ENCODE measurements around the gene ILK. TPM values are rescaled to one million over a fixed set of nuclear protein-coding genes. Genes with fewer than 3 reads are reported as not detected.

Gene ILK
- total RNA-seq, 2 experiments from 2014 or later: 64.8 to 80.3 TPM

GRCh38 chr11:6614446-6614845 is 10.9 kb downstream of the ILK start:
- Histone ChIP-seq H3K9me2 (ENCODE audit: insufficient read depth, low read length) (no peaks in the 10 kb centered on the region), H4K20me1 (ENCODE audit: insufficient read depth, low read length) (peaks cover 9% of the 10 kb centered on the region; the same call in 1 of the 2 replicates), H3K4me1 (ENCODE audit: insufficient read depth, low read length, poor library complexity, severe bottlenecking) (peaks cover 36% of the 10 kb centered on the region), H3K4me3 (ENCODE audit: low read depth, low read length, poor library complexity, severe bottlenecking) (no peak overlapping the region), H3K36me3 (ENCODE audit: insufficient read depth, low read length) (peaks cover 26% of the 10 kb centered on the region), H3K79me2 (ENCODE audit: insufficient read depth, low read depth, low read length) (peaks cover 12% of the 10 kb centered on the region; the same call in 1 of the 2 replicates), H2AFZ (ENCODE audit: low read length) (no peak overlapping the region), H3K9me3 (ENCODE audit: low read length) (no peaks in the 10 kb centered on the region), H3K27ac (ENCODE audit: low read depth, low read length, poor library complexity, severe bottlenecking) (no peak overlapping the region), H3K4me2 (ENCODE audit: low read length) (no peak overlapping the region)
- intact Hi-C loops (cut with micrococcal nuclease; ENCODE audit: unreplicated experiment): no loop called here
- DNase-seq (ENCODE audit: low spot score): no peak
- no TSS peak for BruUV-seq (replicated peaks)
- no peak for TF ChIP-seq EZH2phosphoT487 (IDR thresholded peaks at IDR 0.05; ENCODE audit: borderline replicate concordance, low read depth, low read length)
- TF ChIP-seq, protein P1, sequence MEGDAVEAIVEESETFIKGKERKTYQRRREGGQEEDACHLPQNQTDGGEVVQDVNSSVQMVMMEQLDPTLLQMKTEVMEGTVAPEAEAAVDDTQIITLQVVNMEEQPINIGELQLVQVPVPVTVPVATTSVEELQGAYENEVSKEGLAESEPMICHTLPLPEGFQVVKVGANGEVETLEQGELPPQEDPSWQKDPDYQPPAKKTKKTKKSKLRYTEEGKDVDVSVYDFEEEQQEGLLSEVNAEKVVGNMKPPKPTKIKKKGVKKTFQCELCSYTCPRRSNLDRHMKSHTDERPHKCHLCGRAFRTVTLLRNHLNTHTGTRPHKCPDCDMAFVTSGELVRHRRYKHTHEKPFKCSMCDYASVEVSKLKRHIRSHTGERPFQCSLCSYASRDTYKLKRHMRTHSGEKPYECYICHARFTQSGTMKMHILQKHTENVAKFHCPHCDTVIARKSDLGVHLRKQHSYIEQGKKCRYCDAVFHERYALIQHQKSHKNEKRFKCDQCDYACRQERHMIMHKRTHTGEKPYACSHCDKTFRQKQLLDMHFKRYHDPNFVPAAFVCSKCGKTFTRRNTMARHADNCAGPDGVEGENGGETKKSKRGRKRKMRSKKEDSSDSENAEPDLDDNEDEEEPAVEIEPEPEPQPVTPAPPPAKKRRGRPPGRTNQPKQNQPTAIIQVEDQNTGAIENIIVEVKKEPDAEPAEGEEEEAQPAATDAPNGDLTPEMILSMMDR (conservative IDR thresholded peaks at IDR 0.05; ENCODE audit: low read length): no peak
- ChIA-PET POLR2A (no interaction called here), CTCF (ENCODE audit: unreplicated experiment) (interaction anchor here (0.6 kb wide), 1 partner anchor 1391 kb away, joined by 3 read pairs; no protein-coding TSS in a partner anchor)

GRCh38 chr11:6615046-6615445 is 11.5 kb downstream of the ILK start:
- CTCF ChIA-PET (ENCODE audit: unreplicated experiment): interaction anchor here (0.7 kb wide), 1 partner anchor 134 kb away, joined by 3 read pairs; the partner anchor contains the start of gene TIMM10B
- Histone ChIP-seq H3K9me3 (ENCODE audit: low read length) (no peaks in the 10 kb centered on the region), H3K9me2 (ENCODE audit: insufficient read depth, low read length) (no peaks in the 10 kb centered on the region), H3K79me2 (ENCODE audit: insufficient read depth, low read depth, low read length) (peaks cover 12% of the 10 kb centered on the region; the same call in 1 of the 2 replicates), H4K20me1 (ENCODE audit: insufficient read depth, low read length) (peaks cover 9% of the 10 kb centered on the region; the same call in 1 of the 2 replicates), H3K4me2 (ENCODE audit: low read length) (no peak overlapping the region), H3K27ac (ENCODE audit: low read depth, low read length, poor library complexity, severe bottlenecking) (no peak overlapping the region), H3K4me1 (ENCODE audit: insufficient read depth, low read length, poor library complexity, severe bottlenecking) (peaks cover 42% of the 10 kb centered on the region), H3K36me3 (ENCODE audit: insufficient read depth, low read length) (peaks cover 20% of the 10 kb centered on the region), H3K4me3 (ENCODE audit: low read depth, low read length, poor library complexity, severe bottlenecking) (no peak overlapping the region), H2AFZ (ENCODE audit: low read length) (no peak overlapping the region)
- TF ChIP-seq EZH2phosphoT487 (IDR thresholded peaks at IDR 0.05; ENCODE audit: borderline replicate concordance, low read depth, low read length): no peak
- TF ChIP-seq, protein P1 (conservative IDR thresholded peaks at IDR 0.05; ENCODE audit: low read length): no peak
- POLR2A ChIA-PET: no interaction called here
- BruUV-seq (replicated peaks): no TSS peak
- intact Hi-C loops (cut with micrococcal nuclease; ENCODE audit: unreplicated experiment): no loop called here
- no peak for DNase-seq (ENCODE audit: low spot score)

DNA sequence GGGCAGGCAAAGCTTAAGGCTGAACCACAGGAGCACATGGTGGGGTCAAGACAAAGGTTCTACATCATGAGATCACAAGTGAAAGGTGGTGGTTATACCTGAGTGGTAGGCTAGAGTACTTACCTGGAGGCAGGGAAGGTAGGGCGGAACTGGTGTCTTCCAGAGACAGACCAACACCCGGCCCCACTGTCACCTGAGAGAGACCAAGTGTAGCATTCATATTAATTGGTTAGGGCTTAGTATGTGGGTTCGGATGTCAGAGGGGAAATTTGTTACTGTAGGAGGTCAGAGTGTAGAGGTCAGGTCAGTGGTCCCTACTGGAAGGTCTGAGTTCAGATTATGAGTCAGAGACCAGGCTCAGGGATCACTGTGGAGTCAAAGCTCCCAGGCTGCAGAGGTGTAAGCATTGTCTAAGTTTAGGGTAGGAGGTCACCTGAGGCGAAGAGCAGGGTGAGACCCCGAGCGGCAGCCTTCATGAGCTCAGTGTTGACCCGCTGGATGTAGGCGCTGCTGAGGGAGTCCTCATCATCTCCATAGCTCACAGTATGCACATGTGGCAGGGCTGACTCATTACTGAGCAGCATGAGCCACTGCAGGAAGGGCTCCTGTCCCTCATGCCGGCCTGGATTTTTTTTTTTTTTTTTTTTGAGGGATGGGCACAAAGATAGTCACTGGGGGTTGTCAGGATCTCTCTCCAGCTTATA is 12.5 kb downstream of the ILK start:
- H4K20me1 ChIP-seq (ENCODE audit: insufficient read depth, low read length): peaks cover 5% of the 10 kb centered on the region; the same call in 1 of the 2 replicates
- POLR2A ChIA-PET: interaction anchor here (0.7 to 0.8 kb wide), 2 partner anchors 15 to 28 kb away, joined by 3 to 5 read pairs; no protein-coding TSS in a partner anchor

More for the DNA sequence above, 12.5 kb downstream of the ILK start:
- H2AFZ ChIP-seq (ENCODE audit: low read length): no peak overlapping the region
- no peak overlapping the region for H3K27ac ChIP-seq (ENCODE audit: low read depth, low read length, poor library complexity, severe bottlenecking)
- BruUV-seq (replicated peaks): no TSS peak
- H3K4me1 ChIP-seq (ENCODE audit: insufficient read depth, low read length, poor library complexity, severe bottlenecking): peaks cover 35% of the 10 kb centered on the region
- intact Hi-C loops (cut with micrococcal nuclease; ENCODE audit: unreplicated experiment): no loop called here
- H3K36me3 ChIP-seq (ENCODE audit: insufficient read depth, low read length): peaks cover 10% of the 10 kb centered on the region; the same call in 1 of the 2 replicates
- no peaks in the 10 kb centered on the region for H3K9me3 ChIP-seq (ENCODE audit: low read length)
- DNase-seq (ENCODE audit: low spot score): no peak
- TF ChIP-seq, protein P1 (conservative IDR thresholded peaks at IDR 0.05; ENCODE audit: low read length): no peak
- no peak for TF ChIP-seq EZH2phosphoT487 (IDR thresholded peaks at IDR 0.05; ENCODE audit: borderline replicate concordance, low read depth, low read length)
- H3K79me2 ChIP-seq (ENCODE audit: insufficient read depth, low read depth, low read length): peaks cover 6% of the 10 kb centered on the region; the same call in 1 of the 2 replicates
- no peak overlapping the region for H3K4me3 ChIP-seq (ENCODE audit: low read depth, low read length, poor library complexity, severe bottlenecking)
- H3K4me2 ChIP-seq (ENCODE audit: low read length): no peak overlapping the region
- H3K9me2 ChIP-seq (ENCODE audit: insufficient read depth, low read length): no peaks in the 10 kb centered on the region
- CTCF ChIA-PET (ENCODE audit: unreplicated experiment): interaction anchor here (0.6 to 0.7 kb wide), 2 partner anchors 29 to 135 kb away, joined by 3 read pairs; partner anchors contain the start of gene TIMM10B
